Activated effector memory CD4-positive, alpha-beta T cell treated with Interleukin-2 at 50 U/mL for 16 hours (primary cell): Measurements from ENCODE around the gene REXO5.
"Not testable (repeated sequence)": the region's sequence is repeated elsewhere in the genome, so short reads cannot be mapped to it uniquely, and the experiment has no call there.

Source experiments
- DNase-seq: peaks from one replicate; pipeline ENCODE4 v3.0.0-alpha.2; 2020

REXO5 gene

DNA sequence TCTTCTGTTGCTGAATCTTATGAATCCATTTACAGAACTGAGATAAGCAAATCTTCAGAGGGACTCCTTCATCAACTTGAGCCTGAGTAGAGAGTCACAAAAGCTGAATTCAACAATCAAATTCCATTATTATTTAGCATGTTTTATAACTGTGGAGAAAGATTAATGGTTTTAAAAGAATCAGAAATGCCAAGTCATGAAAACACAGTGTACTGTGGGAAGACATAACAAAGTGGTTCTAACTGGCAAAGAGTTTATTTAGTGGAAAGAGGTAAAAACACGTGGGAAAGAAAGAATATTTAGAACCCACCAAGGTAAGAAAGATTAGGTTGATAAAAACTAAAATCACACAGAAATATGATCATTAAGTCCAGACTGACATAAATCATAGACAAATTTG, 5.0 kb upstream of the REXO5 start:
- no peak for DNase-seq

DNA sequence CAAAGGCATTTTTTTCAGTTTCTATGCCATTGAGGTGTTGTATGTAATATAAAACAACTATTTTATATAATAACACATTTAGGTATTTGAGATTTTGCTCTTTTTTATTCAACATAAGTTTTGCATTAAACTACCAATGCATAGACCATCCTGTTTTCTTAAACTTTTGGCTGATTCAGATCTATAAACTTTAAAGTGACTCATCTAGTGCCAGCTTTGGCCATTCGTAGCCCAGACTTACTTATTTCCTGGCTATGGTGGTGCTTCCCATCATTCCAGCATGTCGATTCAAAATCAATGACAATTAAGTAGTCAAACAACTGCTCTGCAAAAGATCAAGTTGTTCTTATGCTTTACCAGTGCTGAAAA, 3.2 kb upstream of the REXO5 start:
- no peak for DNase-seq

DNA sequence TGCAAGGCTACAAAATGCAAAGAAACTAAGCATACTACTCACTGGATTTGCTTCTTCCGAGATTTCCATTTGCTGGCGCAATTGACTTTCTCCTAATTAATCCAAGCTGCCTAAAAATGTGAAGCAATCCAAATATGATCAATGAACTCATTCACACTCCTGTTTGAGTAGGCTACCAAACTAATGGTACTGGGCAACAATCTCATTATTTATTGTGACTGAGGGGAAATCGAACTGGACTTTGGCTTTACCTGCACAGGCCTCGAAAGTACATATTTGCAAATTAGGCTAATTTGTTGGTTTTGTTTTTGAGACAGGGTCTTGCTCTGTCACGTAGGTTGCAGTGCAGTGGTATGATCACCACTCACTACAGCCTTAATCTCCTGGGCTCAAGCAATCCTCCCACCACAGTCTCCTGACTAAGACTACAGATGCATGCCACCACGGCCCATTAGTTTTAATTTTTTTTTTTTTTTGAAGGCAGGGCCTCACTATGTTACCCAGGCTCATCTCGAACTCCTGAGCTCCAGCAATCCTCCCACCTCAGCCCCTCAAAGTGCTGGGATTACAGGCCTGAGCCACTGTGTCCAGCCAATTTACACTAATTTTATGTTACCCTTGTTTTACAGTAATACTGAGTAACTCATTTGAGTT, 2.6 kb upstream of the REXO5 start:
- no peak for DNase-seq

DNA sequence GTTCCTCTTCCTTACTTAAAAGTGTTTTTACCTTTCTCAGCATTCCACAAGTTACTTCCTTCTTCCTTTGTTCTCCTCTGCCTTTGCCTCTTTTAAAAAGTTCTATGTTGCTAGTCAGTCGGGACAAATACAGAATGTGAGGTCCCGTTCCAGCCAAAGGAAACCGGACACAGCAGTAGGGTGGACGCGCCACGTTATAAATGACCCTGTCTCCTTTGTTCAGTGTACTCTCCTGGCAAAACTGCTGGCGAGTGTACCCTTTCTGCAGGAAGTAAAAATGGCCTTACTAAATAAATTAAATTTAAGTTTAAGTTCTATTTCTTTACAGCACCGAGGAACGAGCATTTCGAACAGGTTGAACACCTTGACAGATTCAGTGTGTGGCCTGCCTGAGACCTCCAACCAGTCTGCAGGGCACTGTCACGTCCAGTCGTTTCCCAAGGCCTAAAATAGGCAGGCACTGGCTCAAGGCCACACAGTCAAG, 601 bp upstream of the REXO5 start:
- DNase-seq, result not testable (repeated sequence)

DNA sequence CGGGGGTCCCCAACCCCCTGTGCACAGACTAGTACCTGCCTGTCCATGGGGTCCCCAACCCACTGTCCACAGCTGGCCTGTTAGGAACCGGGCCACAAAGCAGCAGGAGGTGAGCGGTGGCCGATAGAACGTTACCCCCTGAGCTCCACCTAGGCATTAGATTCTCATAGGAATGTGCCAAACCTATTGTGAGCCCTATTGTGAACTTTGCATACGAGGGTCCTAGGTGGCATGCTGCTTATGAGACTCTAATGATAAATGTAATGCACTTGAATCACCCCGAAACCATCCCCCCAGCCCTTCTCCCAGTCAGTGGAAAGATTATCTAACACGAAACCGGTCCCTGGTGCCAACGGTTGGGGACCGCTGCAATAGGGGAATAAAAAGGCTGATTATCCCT, 1.5 kb downstream of the REXO5 start:
- no peak for DNase-seq

DNA sequence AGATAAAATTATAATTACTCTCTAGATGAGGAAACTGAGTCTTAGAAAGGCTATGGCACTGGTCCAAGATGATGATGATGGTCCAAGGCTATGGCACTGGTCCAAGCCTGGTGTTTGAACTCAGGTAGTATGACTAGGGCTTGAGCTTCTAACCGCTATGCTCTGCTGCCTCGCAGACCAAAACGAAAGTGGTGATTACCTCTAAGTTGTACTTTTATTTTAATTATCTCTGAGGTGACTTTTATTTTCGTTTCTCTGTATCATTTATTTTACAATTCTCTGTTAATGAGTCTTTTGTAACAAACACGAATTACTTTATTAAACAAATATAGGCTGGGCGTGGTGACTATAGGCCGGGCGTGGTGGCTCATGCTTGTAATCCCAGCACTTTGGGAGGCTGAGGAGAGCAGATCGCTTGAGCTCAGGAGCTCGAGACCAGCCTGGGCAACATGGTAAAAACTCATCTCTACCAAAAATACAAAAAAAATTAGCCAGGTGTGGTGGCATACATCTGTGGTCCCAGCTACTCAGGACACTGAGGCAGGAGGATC, 5.6 kb downstream of the REXO5 start:
- no peak for DNase-seq

DNA sequence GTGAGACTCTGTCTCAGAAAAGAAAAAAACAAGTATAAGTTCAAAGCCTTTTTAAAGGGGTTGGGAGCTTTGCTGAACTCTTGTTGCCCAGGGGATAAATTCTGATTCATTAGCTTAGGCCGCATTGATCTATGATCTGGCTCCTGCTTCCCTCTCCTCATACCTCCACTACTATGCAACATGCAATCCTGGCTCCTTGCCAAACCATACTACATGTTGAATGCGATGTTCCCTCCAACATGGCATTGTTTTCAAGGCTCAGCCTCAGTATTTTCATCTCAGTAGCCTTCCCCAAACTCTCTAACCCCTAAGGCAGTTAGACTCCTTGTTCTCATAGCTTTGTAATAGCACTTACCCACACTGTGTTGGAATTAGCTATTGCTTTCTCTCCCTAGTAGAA, 6.2 kb downstream of the REXO5 start:
- no peak for DNase-seq

DNA sequence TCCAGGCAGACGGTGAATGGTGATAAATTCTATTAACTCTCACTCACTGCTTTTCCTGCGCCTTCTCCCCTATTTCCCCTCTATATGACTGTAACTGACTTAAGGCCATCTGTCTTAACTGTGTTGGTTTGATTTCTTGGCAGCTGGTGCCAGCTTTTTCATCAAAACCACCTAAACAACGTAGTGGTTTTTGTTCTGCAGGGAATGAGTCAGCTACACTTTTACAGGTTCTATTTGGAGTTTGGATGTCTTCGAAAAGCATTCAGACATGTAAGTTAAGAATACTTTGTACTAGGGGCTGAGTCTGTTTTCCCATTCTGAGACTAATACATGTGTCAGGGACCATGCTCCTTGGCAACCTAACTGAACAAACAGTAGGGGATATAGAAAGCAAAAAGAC, 8.5 kb downstream of the REXO5 start:
- DNase-seq, result no peak

DNA sequence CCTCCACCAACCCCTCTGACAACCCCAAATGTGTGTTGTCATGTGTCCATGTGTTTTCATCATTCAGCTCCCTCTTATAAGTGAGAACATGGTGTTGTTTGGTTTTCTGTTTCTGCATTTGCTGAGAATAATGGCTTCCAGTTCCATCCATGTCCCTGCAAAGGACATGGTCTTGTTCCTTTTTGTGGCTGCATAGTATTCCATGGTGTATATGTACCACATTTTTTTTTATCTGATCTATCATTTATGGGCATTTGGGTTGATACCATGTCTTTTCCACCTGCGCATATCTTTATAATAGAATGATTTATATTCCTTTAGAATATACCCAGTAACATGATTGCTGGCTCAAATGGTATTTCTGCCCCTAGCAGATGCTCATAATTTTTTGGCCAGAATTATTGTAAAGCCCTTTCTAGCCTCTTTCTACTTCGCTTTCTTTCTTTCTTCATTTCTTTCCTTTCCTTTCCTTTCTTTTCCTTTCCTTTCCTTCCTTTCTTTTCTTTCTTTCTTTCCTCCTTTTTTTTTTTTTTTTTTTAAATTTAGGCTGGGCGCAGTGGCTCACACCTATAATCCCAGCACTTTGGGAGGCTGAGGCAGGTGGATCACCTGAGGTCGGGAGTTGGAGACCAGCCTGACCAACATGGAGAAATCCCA, 12.7 kb downstream of the REXO5 start:
- no peak for DNase-seq

DNA sequence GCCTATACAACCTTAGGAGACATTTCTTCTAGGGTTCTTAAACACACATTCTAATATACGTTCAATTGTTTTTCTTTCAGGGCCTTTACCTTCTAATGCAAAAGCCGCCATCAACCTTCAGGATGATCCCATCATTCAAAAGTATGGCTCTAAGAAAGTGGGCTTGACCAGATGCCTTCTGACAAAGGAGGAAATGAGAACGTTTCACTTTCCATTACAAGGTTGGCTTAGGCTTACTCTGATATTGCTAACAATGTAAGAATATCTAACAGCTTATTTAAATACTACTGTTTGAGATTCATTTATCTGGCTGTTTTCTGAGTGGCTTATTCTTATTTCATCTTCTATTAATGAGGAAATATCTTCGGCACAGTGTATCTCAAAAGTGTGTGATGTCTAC, 15.4 kb downstream of the REXO5 start:
- DNase-seq, result no peak

DNA sequence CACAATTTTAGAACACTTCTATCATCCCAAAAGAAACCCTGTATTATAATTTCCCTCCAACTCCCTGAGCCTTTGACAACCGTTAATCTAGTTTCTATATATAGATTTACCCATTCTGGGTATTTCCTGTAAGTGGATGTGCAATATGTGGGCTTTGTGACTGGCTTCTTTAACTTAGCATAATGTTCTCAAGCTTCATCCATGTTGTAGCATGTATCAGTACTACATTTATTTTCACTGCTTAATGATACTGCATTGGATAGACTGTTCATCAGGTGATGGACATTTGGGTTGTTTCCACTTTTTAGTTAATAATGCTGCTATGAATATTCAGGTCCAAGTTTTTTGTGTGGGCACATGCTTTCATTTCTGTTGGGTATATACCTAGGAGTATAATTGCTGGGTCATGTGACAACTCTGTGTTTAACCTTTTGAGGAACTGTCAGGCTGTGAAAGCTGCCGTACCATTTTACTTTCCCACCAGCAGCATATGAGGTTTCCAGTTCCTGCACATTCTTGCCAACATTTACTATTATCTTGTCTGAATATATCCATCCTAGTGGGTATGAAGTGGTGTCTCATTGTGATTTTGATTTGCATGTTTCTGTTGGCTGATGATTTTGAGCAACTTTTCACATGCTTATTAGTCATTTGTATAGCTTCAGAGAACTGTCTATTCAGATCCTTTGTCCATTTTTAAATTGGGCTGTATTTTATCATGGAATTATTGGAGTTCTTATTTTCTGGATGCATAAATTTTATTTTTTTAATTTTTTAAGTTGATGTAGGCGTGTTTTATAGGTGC, 16.4 kb downstream of the REXO5 start:
- DNase-seq, result no peak

DNA sequence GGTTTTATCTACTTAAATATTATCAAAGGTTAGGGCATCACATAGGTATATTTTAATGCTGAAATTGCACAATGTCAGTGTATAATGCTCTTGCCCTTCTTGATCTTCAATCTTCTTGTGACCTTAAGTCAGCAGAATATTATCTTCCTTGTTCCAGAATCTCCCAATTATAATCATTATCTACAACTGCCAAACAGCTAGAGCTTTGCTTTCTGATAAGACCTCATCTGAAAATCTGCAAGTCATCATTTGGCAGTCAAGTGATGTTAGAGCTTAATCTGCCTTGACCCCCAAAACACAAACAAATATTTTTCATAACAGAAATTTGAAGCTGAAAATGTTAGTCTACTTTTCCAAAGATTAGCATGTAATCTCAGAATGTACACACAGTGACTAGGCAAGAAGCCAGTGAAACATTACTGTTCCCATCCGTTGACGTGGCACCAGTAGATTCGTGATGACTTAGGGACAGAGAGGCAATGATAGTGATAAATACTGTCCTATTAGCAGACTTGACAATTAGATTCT, 19.8 kb downstream of the REXO5 start:
- DNase-seq, result no peak

DNA sequence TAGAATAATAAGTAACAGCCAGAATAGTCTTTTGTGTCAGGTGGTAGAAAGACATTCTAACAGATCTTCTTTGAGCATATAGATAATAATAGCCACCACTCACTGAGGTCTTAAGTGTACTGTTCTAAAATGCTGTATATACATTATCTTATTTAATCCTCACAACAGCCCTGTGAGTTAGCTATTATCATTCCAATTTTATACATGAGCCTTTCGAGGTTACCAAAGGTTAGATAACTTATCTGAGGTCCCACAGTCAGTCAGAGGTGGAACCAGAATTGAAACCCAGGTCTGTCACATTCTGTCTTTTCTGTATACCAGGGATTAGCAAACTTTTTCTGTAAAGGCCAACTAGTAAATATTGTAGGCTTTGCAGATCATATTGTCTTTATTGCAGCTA, 23.2 kb downstream of the REXO5 start:
- no peak for DNase-seq

DNA sequence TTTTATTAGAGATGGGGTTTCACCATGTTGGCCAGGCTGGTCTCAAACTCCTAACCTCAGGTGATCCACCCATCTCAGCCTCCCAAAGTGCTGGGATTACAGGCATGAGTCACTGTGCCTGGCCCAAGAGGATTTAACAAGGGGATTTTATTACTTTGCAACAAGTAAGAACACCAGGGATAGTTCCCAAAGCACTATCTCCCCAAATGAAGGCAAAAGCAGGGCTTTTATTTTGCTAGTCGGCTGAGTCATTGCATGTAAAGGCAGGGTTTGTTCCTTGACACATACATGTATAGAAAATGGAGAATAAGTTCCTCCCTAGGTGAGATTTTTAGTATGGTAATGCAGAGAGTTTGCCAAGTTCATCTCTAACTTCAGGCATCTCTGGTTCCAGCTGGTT, 24.0 kb downstream of the REXO5 start:
- DNase-seq, result no peak

DNA sequence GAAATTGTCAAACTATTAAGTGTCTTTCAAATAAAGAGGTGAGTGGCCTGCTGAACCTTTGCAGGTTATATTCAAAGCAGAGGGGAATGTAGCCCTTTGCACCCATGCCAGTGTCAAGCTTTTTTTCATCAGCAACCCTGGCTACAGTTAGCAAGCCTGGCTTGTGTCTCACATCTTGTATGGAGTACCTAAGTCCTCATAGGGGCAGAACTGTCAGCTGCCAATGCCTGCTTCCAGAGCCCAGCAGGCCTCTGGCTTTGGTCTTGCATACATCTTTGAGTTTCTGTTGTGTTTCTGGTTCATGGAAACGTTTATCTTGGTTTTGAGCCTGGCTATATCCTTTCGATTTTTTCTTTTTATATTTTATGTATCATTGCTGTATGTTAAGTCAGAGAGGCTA, 26.8 kb downstream of the REXO5 start:
- DNase-seq, result no peak

DNA sequence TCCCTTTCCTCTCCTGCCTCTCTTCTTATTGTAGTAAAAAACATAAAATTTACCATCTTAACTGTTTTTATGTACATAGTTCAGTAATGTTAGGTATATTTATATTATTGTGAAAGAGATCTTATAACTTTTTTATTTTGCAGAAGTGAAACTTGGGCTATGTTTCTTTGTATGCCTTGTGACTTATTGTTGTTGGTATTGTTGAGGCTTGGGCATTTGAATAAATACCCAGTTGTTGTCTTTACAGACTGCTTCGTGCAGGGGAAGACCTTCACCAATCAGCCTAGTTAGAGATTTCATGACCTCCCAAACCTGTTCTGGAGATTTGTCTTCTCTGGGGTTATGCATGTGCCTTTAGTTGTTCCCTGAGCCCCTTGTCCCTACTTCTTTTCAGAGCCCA, 31.9 kb downstream of the REXO5 start:
- DNase-seq, result no peak

DNA sequence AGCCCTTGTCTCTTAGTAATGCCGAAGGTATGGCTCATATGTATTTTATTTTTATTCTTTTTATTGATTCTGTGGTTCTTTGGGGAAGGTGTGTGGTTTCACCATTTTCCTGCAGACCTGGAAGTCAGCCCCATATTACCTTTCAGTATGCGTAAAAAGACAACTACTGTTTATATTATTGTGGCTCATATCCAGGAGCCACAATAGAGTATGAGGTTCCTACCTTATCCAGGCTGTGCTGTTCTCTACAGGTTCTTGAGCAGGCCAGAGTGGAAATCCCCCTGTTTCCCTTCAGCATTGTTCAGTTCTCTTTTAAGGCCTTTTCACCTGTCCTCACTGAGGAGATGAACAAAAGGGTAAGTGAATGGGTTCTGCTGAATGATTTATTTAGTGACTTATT, 33.2 kb downstream of the REXO5 start:
- no peak for DNase-seq

DNA sequence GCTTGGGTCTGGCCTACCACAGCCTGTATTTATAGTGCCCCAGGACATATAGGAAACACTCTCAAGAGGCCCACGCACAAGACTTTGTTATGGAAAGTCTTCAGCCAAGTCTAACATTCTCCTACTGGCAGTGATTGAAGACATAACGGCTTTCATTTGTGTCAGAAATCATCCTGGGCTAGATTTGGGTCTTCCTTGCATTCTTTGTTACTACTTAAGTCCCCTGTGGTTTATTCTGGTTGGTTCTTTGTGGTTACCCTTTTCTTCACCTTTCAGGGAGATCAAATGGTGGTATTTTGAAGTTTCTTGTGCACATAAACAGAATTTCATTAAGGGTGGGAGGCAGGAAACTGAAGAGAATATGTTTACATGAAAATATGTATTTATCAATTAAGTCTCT, 37.7 kb downstream of the REXO5 start:
- no peak for DNase-seq

DNA sequence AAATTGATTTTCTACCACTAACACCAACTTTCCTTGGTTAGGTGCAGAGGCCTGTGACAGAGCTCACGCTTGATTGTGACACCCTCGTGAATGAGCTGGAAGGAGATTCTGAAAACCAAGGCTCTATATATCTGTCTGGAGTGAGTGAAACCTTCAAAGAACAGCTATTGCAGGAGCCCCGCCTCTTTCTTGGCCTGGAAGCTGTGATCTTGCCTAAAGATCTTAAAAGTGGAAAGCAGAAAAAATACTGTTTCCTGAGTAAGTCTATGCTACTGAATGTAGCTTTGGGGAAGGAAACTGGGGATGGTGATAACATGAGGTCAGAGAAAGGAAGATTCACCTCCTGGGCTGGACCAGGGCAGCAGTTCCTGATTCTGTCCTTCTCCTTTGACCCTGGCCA, 38.3 kb downstream of the REXO5 start:
- no peak for DNase-seq

DNA sequence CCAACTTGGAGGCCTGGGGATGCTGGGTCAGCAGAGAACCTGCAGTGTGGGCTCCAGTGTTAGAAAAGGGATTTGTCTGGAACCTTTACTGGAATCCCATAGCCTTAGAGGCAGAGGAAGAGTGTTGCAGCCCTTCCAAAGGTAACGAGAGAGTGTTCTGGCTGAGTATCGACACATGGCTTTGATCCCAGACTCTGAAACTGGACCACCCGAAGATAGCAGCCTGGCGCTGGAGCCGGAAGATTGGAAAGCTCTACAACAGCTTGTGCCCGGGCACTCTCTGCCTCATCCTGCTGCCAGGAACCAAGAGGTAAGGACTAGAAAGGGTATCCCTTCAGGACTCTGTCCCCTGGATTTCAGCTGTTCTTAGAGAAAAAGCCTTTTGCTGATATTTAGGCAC, 39.7 kb downstream of the REXO5 start:
- no peak for DNase-seq

DNA sequence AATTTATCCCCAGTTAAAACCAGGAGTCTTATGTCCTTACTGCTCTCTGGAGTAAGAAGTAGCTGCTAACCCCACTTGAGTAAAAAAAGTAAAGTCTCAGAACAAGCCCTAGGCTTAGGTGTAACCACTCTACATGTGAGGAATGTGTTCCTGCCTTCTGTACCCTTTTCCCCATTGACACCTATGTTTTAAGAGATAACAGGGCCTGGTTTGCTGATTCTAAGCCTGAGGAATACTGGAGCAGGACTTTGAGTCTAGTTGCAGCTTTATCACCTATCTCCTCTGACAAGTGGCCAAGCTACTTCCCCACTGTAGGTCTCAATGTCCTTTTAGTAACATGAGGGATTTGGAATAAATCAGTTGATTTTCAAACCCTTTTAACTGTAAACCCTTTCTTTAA, 40.2 kb downstream of the REXO5 start:
- no peak for DNase-seq

DNA sequence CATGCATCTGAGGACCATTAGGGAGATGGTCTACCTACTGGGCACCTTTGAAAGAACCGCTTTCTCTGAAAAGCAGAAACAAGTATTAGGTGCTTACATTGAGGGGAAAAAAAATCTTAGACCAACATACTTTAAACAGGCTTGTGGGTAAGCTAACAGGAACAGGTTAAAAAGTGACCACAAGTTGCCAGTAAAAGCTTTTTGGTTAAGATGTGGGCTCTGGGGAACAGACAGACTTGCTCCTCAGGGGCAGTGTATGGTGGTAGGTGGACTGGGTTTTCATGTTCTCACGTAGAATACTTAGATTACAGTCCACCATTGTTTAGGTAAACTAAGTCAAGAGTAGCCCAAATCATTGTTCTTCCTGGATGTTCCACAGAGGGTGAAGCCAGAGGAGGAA, 41.2 kb downstream of the REXO5 start:
- DNase-seq, result no peak

DNA sequence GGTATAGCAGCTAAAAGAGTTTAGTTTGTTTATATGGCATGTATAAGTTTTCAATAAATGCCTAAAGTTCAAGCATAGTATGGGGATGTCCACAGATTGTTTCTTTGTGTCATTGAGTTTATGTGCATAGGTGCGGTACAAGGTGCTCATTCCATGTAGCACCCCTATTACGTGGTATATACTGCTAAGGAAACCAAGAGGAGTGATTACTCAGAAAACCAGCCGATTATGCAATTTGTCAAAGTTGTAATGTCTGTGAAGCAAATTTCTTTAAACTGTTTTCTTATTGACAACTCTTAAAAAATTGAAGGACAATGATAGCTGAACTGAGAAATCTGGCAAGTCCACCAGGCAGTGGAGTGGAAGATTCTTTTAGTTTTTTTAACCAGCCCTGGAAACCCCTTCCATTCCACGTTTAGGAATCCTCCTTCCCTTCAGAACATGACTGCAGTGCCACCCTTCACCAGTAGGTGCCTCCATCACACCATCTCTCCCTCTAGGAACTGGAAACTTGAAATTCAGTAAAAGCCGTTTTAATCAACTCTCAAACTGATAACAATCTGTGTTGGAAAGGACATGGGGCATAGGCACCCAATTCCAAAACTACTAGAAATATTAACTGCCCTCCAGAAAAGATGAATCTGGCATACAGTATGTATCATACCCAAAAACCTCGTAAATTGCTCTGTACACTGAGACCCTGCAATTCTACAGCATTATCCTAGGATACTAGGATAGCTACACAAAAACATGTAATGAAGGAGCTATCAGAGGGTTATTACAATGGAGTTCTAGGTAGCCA, 43.5 kb downstream of the REXO5 start:
- DNase-seq, result peak; percentile 33
